HAP-1 (cell line): Measurements from ENCODE around the gene MARK1.

Source experiments
- DNase-seq, 2 experiments: peaks; one replicate each; pipeline ENCODE4 v3.0.0-alpha.2; 2016 to 2020; ENCODE audit warnings: low spot score in 2 of 2
- H3K27me3 ChIP-seq: fragments of 250-450 bp; sonication (Bioruptor Pico); 2 replicates; pipeline ENCODE4 v1.5.1; 2020; ENCODE audit warnings: low read depth, mild to moderate bottlenecking, moderate library complexity
- H3K36me3 ChIP-seq: fragments of 250-450 bp; sonication (Bioruptor Pico); replicated peaks from 2 replicates; pipeline ENCODE4 v1.5.1; 2020; ENCODE audit warnings: mild to moderate bottlenecking
- H3K4me1 ChIP-seq: fragments of 250-450 bp; sonication (Bioruptor Pico); 2 replicates; pipeline ENCODE4 v1.5.1; 2020; ENCODE audit warnings: mild to moderate bottlenecking
- H3K4me3 ChIP-seq: fragments of 250-450 bp; sonication (Bioruptor Pico); 2 replicates; pipeline ENCODE4 v1.5.1; 2020; ENCODE audit warnings: mild to moderate bottlenecking, moderate library complexity
- H3K9me3 ChIP-seq: fragments of 250-450 bp; sonication (Bioruptor Pico); 2 replicates; pipeline ENCODE4 v1.5.1; 2020; ENCODE audit warnings: mild to moderate bottlenecking, moderate library complexity
- in situ Hi-C: fragments of 300-500 bp; cut with MboI; formaldehyde crosslinking; loops from 3 replicates; pipeline ENCODE4 v1.14.3; 2020; ENCODE audit warnings: low sequenced_read_pairs, inconsistent platforms, mixed read lengths

MARK1 gene

DNA sequence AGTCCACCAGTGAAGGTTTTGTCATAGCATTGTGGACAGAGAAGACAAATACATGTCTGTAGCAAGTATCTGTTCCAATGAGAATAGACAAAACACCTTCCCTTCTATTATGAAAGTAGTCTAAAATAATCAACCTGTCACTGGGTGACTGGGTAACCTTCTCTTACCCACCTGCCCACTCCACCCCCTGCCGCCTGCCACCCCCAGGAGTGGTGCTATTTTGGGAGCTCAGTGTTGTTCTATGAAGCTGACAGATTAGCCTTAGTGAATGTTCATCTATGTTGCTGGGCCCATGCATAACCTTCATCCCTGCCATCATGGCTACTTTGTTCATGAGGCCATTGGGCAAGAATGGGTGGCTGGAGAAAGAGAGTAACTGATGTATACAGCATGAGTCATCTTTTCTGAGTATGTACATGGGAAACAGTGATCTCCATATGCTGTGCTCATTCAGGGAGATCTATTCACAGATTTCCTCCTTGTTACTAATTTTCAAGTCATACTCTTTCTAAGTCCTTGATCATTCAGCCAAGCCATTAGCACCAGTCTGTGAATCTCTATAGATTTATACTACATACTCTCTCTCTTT, 24.8 kb downstream of the MARK1 start:
- H3K36me3 ChIP-seq = no peaks in the 10 kb centered on the region
- no peaks in the 10 kb centered on the region for H3K9me3 ChIP-seq
- H3K27me3 ChIP-seq = no peaks in the 10 kb centered on the region
- in situ Hi-C loops = no loop called here
- peaks cover 20% of the 10 kb centered on the region for H3K4me1 ChIP-seq
- H3K4me3 ChIP-seq = no peak overlapping the region
- no peak for DNase-seq

DNA sequence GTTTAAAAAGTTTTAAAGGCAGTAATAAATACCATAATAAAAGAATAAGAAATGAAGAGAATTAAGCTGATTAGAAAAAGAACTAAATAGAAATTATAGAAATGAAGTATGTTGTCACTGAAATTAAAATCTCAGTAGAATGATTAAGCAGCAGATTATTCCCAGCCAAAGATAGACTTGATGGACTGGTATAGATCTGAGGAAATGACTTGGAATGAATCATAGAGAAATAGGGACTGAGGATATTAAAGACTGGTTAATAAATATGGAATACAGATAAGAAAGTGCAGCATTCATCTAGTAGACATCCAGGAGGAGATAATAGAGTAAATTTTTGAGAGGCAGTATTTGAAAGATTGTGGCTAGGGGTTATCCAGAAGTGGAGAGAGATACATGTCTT, 28.7 kb downstream of the MARK1 start:
- Histone ChIP-seq H3K36me3 (no peaks in the 10 kb centered on the region), H3K9me3 (no peaks in the 10 kb centered on the region), H3K4me3 (no peak overlapping the region), H3K4me1 (no peaks in the 10 kb centered on the region), H3K27me3 (no peaks in the 10 kb centered on the region)
- no peak for DNase-seq
- in situ Hi-C loops = no loop called here

DNA sequence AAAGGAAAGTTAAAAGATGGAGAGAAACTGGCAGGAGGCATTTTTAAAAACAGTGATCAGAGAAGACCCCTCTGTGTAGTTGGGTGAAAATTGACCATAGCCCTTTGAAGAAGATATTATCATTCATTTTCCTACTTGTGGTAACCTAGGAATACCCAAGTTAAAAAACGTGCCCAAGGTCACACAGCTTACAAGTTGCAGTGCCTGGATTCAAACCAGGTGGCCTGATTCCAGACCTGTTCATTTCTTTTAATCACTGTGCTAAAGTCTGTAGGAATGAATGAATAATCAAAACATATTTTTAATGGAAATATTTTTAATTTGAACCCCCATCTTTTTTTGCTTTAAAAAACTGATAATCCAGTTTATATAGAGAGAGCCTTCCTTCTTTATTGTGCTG, 35.6 kb downstream of the MARK1 start:
- Histone ChIP-seq H3K36me3 (no peaks in the 10 kb centered on the region), H3K9me3 (no peaks in the 10 kb centered on the region), H3K27me3 (no peaks in the 10 kb centered on the region), H3K4me3 (no peak overlapping the region), H3K4me1 (no peaks in the 10 kb centered on the region; the same call in 1 of the 2 replicates)
- in situ Hi-C loops = no loop called here
- DNase-seq = no peak

DNA sequence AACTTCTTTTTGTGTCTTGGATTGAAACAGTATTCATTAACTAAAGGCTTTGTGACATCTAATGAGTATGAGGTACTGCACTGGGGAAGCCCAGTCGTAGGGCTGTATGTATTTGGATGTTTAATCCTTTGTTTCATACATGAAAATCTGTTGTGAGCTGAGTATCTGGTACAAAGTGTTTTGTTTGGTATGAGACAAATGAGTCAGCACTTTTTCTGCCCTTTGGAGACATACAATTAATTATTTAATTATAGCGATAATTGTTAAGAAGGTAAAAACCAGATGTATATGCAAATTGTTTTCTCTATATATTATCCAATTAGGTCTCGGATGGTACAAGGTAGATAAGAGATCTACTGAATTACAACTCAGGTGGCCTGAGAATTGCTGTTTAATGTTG, 36.3 kb downstream of the MARK1 start:
- in situ Hi-C loops = no loop called here
- Histone ChIP-seq H3K36me3 (no peaks in the 10 kb centered on the region), H3K4me1 (no peaks in the 10 kb centered on the region; the same call in 1 of the 2 replicates), H3K27me3 (no peaks in the 10 kb centered on the region), H3K4me3 (no peak overlapping the region), H3K9me3 (no peaks in the 10 kb centered on the region)
- no peak for DNase-seq

DNA sequence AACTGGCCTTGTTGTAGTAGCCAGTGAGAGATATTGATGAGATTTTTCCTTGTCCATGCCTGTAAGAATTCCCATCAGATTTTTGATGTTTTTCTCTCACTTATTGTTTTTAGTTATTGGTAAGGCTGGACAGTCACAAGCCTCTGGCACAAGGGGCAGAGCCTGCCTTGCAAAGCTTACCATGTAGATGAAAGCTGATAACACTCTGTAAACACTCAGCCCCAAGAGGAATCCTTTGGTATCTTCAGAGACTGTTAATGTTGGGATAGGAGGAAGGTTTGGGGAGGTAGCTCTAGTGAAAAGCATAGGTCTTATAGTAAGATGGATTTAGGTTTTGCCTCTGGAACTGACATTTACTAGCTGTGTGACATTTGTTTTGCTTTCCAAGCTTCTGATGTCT, 37.7 kb downstream of the MARK1 start:
- DNase-seq = no peak
- Histone ChIP-seq H3K4me1 (no peaks in the 10 kb centered on the region; the same call in 1 of the 2 replicates), H3K36me3 (no peaks in the 10 kb centered on the region), H3K4me3 (no peak overlapping the region), H3K9me3 (no peaks in the 10 kb centered on the region), H3K27me3 (no peaks in the 10 kb centered on the region)
- in situ Hi-C loops = no loop called here

DNA sequence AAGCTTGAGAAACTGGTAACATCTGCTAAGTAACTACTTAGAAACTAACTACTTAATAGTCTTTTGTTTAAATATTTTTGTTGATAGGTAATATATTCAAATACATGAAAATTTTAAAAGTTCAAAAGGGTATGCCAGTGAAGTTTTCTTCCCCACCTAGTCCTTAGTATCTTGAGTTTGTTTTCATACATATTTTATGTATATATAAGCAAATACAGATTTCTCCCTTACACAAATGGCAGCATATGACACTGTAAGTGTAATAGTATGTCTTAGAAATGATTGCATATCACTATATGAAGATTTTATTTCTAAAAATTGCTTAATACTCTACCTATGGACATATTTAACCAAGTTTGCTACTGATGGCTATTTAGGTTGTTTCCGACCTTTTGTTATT, 38.9 kb downstream of the MARK1 start:
- Histone ChIP-seq H3K36me3 (no peaks in the 10 kb centered on the region), H3K4me3 (no peak overlapping the region), H3K27me3 (no peaks in the 10 kb centered on the region), H3K9me3 (no peaks in the 10 kb centered on the region), H3K4me1 (peaks cover 5% of the 10 kb centered on the region)
- no peak for DNase-seq
- in situ Hi-C loops = no loop called here

GRCh38 chr1:220572416-220572815, 44.5 kb downstream of the MARK1 start:
- Histone ChIP-seq H3K27me3 (no peaks in the 10 kb centered on the region), H3K36me3 (no peaks in the 10 kb centered on the region), H3K4me1 (peaks cover 5% of the 10 kb centered on the region), H3K9me3 (peaks cover 6% of the 10 kb centered on the region; the same call in 1 of the 2 replicates), H3K4me3 (no peak overlapping the region)
- no peak for DNase-seq
- in situ Hi-C loops = no loop called here

- H3K4me3 ChIP-seq = no peak overlapping the region
- no peak for DNase-seq
- peaks cover 6% of the 10 kb centered on the region; the same call in 1 of the 2 replicates for H3K9me3 ChIP-seq
- no peaks in the 10 kb centered on the region for H3K36me3 ChIP-seq
- in situ Hi-C loops = no loop called here
- no peaks in the 10 kb centered on the region for H3K27me3 ChIP-seq
- peaks cover 5% of the 10 kb centered on the region for H3K4me1 ChIP-seq
Measured at GRCh38 chr1:220573836-220574235, 45.9 kb downstream of the MARK1 start.

- in situ Hi-C loops = no loop called here
Measured at GRCh38 chr1:220575718-220576497, 48.0 kb downstream of the MARK1 start.

DNA sequence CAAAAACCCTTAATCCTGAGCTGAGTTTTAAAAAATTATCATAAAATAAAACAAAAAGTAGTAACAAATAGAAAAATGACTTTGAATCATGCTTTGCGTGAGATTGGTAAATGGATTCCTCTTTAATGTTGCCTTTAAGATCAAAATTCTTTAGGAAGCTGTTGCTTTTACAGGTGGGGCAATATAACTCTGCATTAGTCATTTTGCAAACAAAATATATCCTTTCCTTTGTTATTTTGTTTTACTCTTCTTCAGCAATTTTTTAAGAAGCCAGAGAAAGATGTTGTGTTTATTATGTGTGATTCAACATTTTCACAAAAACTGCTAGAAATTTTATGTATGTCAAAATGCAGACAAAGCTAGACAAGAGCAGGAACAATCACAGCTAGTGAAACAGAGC, 50.0 kb downstream of the MARK1 start:
- Histone ChIP-seq H3K4me3 (no peak overlapping the region), H3K27me3 (no peaks in the 10 kb centered on the region), H3K36me3 (no peaks in the 10 kb centered on the region), H3K9me3 (peaks cover 6% of the 10 kb centered on the region; the same call in 1 of the 2 replicates), H3K4me1 (no peaks in the 10 kb centered on the region)
- no peak for DNase-seq
- in situ Hi-C loops = no loop called here

More at GRCh38 chr1:220575718-220576497, 48.0 kb downstream of the MARK1 start:
- Histone ChIP-seq H3K4me3 (no peak overlapping the region), H3K36me3 (no peaks in the 10 kb centered on the region), H3K9me3 (peaks cover 6% of the 10 kb centered on the region; the same call in 1 of the 2 replicates), H3K4me1 (peaks cover 5% of the 10 kb centered on the region), H3K27me3 (no peaks in the 10 kb centered on the region)
- DNase-seq = no peak

DNA sequence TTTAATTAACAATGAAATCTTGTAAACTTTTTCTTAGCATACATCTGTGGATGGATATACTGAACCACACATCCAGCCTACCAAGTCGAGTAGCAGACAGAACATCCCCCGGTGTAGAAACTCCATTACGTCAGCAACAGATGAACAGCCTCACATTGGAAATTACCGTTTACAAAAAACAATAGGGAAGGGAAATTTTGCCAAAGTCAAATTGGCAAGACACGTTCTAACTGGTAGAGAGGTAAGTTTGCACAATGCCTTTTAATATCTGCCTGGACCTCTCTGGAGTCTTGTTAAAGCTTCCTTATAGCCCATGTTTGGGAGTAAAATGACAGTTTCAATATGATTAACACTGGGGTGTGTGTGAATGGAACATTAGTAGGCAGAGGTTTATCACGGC, 51.4 kb downstream of the MARK1 start:
- Histone ChIP-seq H3K9me3 (peaks cover 2% of the 10 kb centered on the region; the same call in 1 of the 2 replicates), H3K4me3 (no peak overlapping the region)
- in situ Hi-C loops = no loop called here

GRCh38 chr1:220592714-220593113, 64.8 kb downstream of the MARK1 start:
- in situ Hi-C loops = no loop called here
- Histone ChIP-seq H3K9me3 (no peaks in the 10 kb centered on the region), H3K4me1 (no peaks in the 10 kb centered on the region), H3K27me3 (no peaks in the 10 kb centered on the region), H3K4me3 (no peak overlapping the region), H3K36me3 (no peaks in the 10 kb centered on the region)
- no peak for DNase-seq

More for the DNA sequence above, 51.4 kb downstream of the MARK1 start:
- Histone ChIP-seq H3K36me3 (no peaks in the 10 kb centered on the region), H3K4me1 (no peaks in the 10 kb centered on the region), H3K27me3 (no peaks in the 10 kb centered on the region)
- DNase-seq = no peak

- in situ Hi-C loops = no loop called here
Measured at GRCh38 chr1:220594356-220594755, 66.4 kb downstream of the MARK1 start.

GRCh38 chr1:220595179-220595578, 67.2 kb downstream of the MARK1 start:
- no peak for DNase-seq
- no peaks in the 10 kb centered on the region for H3K36me3 ChIP-seq
- H3K4me1 ChIP-seq = no peaks in the 10 kb centered on the region
- H3K9me3 ChIP-seq = no peaks in the 10 kb centered on the region
- no peak overlapping the region for H3K4me3 ChIP-seq
- H3K27me3 ChIP-seq = no peaks in the 10 kb centered on the region
- in situ Hi-C loops = no loop called here

More at GRCh38 chr1:220594356-220594755, 66.4 kb downstream of the MARK1 start:
- H3K4me3 ChIP-seq = no peak overlapping the region
- H3K27me3 ChIP-seq = no peaks in the 10 kb centered on the region
- no peak for DNase-seq
- H3K9me3 ChIP-seq = no peaks in the 10 kb centered on the region
- H3K36me3 ChIP-seq = no peaks in the 10 kb centered on the region
- no peaks in the 10 kb centered on the region for H3K4me1 ChIP-seq
